HFF-Myc (cell line): ENCODE measurements around the gene NFATC2.
"Not testable (repeated sequence)": the region's sequence is repeated elsewhere in the genome, so short reads cannot be mapped to it uniquely, and the experiment has no call there.

Experiments used
- DNase-seq: peaks from one replicate; pipeline ENCODE4 v3.0.0-alpha.2; 2011; ENCODE audit warnings: low read depth; ENCODE audit errors: extremely low read depth
- H3K4me3 ChIP-seq: replicated peaks from 2 replicates; pipeline ENCODE4 v1.5.1; 2011; ENCODE audit warnings: low read depth, mild to moderate bottlenecking, control low read depth, low read length
- TF ChIP-seq, protein P1 (sequence below): IDR thresholded peaks from 2 replicates; pipeline ENCODE4 v1.5.1; 2012; ENCODE audit warnings: mild to moderate bottlenecking, low read depth, low read length, control low read depth; ENCODE audit errors: missing control alignments

Gene NFATC2

DNA sequence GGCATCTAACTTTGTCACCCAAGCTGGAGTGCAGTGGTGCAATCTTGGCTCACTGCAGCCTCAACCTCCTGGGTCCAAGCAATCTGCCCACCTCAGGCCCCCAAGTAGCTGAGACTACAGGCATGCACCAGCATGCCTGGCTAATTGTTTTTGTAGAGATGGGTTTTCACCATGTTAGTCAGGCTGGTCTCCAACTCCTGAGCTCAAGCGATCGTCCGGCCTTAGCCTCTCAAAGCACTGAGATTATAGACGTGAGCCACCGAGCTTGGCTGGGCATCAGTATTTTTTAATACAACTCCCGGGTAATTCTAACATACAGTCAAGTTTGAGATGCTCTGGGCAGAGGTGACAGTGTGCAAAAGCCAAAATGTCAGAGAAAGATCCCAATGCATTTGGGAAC lies 73.5 kb downstream of the NFATC2 start:
- H3K4me3 ChIP-seq = no peak overlapping the region
- TF ChIP-seq, protein P1, sequence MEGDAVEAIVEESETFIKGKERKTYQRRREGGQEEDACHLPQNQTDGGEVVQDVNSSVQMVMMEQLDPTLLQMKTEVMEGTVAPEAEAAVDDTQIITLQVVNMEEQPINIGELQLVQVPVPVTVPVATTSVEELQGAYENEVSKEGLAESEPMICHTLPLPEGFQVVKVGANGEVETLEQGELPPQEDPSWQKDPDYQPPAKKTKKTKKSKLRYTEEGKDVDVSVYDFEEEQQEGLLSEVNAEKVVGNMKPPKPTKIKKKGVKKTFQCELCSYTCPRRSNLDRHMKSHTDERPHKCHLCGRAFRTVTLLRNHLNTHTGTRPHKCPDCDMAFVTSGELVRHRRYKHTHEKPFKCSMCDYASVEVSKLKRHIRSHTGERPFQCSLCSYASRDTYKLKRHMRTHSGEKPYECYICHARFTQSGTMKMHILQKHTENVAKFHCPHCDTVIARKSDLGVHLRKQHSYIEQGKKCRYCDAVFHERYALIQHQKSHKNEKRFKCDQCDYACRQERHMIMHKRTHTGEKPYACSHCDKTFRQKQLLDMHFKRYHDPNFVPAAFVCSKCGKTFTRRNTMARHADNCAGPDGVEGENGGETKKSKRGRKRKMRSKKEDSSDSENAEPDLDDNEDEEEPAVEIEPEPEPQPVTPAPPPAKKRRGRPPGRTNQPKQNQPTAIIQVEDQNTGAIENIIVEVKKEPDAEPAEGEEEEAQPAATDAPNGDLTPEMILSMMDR = no peak
- DNase-seq = no peak

DNA sequence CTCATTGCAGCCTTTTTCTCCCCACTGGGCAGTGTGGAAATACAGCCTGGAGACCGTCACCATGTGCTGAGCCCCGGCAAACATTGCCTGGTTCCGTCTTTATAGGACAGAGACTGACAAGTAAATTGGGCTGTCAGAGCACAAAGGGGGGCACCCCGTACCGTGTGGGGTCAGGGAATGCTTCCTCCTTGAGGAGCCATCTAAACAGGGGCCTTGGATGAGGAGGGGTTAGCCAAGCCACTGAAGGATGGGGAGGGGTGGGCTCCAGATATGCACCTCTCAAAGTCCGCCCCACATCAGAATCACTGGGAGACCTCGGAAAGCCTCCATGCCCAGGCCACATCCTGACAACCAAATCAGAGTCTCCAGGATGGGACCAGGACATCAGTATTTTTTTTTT lies 73.9 kb downstream of the NFATC2 start:
- no peak overlapping the region for H3K4me3 ChIP-seq
- DNase-seq = no peak
- TF ChIP-seq, protein P1 = no peak

DNA sequence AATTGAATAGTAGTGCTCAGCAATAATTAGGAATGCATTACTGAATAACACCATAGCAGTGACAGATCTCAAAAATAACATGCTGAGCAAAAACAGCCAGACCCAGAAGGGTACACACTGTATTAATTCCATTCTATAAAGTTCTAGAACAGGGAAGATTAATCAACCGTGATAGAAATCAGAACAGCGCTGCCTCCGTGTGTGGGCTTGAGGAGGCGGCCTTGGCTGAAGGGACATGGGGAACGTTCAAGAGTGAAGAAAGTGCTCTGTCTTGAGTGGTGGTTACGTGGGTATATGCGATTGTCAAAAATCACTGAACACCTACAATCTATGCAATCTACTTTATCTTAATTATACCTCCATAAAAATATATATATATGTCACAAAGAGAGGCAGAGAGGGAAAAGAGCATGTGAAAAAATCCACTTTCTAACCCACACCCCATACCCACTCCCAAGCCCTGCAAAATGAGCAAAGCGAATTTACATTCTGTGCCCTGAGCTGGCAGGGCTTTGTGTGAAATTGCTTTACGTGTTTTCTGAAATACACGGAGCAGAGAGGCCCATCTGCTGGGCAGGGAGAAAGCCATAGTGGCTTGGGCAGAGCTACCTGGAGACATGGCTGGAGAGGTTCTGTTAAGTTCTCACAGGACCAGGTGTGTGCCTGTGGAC lies 74.4 kb downstream of the NFATC2 start:
- DNase-seq = no peak
- H3K4me3 ChIP-seq = no peak overlapping the region
- TF ChIP-seq, protein P1 = no peak

DNA sequence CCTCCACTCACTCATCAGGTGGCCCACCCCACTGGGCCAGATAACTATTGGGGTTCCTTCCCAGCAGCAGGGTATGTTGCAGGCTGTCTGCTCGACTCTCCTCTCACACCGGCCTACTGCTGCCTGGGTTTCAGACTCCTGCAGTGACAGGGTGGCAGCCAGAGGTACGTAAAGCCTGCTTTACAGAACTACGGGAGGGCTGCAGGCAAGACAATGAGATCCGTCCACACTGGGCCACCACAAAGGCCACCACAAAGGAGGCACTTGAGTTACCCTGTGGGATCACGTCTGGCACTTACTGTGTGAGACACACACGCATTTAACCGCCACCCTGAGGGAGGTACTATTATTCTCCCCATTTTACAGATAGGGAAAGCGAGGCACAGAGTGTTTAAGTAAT lies 78.5 kb downstream of the NFATC2 start:
- TF ChIP-seq, protein P1 = no peak
- no peak overlapping the region for H3K4me3 ChIP-seq
- DNase-seq = no peak

DNA sequence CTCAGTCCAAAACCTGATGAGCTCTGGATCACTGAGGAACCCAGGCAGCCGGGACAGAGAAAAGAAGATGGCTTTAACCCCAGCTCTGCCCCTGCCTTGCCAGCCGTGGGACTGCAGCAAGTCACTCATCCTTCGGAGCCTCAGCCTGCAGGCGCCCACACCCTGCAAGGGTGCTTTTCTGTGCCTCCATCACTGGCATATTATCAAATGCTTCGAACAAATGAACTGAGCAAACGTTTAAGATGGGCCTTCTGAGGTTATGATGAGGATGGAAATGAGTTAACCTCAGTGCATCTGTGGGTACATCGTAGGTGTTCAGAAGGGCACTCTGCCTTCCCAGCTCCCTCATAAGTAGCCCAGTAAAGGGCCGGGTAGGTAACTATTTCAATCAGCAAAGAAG lies 79.0 kb downstream of the NFATC2 start:
- no peak for DNase-seq
- TF ChIP-seq, protein P1 = no peak
- no peak overlapping the region for H3K4me3 ChIP-seq

DNA sequence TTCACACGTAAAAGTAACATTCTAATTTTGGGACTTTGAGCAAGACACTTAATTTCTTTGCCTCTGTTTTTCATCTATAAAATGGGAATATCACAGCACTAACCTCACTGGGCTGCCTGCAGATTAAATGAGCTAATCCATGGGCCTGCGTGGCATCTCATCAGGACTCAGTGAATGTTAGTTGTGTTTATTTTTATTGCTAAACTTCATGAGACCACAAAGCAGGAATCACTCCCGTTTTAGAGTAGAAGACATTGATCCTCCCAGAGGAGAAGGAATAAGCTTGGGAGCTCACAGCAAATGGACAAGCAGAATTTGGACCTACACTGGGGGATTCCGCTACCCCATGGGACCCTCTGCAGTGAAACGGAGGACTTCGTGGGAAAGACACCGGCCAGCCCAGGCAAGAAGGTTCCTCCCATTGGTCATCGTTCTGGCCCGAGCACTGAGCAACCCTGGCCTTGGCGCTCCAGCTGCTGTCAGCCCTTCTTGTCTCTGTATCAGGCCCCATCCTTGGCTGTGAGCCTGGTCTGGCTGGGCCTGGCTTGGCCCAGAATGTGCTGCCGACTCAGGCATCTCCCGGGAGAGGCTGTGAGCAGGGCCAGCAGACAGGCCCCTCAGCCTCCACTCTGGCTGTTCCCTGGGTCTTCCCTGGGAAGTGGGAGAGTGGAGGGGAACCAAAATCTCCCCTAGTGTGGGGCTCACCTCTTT lies 79.8 kb downstream of the NFATC2 start:
- H3K4me3 ChIP-seq = no peak overlapping the region
- DNase-seq = no peak
- TF ChIP-seq, protein P1 = no peak

DNA sequence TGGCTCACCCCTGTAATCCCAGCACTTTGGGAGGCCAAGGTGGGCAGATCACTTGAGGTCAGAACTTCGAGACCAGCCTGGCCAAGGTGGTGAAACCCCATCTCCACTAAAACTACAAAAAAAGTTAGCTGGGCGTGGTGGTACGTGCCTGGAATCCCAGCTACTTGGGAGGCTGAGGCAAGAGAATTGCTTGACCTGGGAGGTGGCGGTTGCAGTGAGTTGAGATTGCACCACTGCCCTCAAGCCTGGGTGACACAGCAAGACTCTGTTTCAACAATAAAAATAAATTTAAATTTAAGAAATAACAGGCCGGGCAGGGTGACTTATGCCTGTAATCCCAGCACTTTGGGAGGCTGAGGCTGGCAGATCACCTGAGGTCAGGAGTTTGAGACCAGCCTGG lies 80.7 kb downstream of the NFATC2 start:
- DNase-seq, H3K4me3 ChIP-seq: not testable (repeated sequence)
